HG03159 (cell line): ENCODE results near the gene AKAP5.

Source experiments
- ATAC-seq: cut with Tn5 transposase; IDR thresholded peaks from one replicate; pipeline ENCODE4 v1.9.1; 2021; ENCODE audit warnings: mild to moderate bottlenecking, moderate library complexity; ENCODE audit not compliant: unreplicated experiment

AKAP5 gene

DNA sequence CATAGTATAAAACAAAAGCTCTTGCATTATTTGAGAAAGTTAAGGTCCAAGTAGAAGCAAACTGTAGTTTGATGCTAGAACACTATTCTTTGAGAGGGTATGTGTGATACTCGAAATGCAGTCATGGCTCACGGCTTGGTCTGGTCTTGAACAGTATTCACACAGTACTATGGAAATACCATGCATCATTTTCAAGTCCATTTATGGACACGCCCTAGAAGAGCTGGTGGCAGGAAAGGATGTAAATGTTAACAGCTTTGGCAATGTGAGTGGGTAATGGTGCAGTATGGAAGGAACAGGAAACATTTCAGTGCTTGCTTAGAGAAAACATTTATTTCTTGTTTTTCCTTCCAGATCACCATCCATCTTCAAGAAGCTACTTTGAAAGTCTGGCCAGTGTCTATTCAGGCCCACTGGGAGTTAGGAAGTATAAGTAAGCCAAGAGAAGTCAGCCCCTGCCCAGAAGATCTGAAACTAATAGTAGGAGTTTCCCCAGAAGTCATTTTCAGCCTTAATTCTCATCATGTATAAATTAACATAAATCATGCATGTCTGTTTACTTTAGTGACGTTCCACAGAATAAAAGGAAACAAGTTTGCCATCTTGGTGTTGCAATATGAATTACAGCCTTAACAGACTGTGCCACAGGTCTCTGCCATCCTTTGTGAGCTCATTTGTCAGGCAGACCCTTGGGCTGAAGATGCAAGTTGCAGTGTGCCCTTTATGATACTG lies 5.7 kb upstream of the AKAP5 start:
- ATAC-seq, result no peak

DNA sequence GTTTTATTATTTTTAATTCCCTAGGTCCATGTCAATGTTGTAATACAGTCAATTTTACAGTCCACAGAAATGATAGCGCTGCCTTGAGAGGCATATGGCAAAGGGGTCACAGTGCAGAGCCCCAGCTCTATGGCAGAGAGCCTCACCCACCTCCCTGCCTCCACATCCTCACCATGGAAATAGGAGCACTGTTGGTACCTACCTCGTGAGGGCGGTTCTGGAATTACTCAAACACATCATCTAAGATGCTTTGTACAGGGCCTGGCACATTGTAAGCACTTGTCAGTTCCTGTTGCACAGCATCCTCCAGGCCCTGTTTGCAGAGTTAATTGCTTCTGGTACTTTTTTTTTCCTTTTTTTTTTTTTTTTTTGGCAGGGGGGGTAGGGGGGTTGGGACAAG lies 4.1 kb upstream of the AKAP5 start:
- no peak for ATAC-seq

DNA sequence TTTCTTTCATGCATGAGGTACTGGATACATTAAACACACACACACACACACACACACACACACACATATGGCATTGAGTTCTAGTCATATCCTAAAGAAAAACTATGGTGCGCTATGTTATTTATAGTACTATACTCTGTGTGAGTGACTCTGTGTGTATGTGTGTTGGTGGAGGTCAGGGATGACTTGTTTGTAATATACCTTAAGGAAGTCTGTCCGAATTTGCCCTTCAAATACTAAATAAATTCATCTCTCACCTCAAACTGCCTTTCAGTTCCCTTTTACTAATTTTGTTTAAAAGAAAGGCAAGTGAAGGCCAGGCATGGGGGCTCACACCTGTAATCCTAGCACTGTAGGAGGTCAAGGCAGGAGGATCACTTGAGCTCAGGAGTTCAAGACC lies 2.1 kb upstream of the AKAP5 start:
- ATAC-seq, result no peak

DNA sequence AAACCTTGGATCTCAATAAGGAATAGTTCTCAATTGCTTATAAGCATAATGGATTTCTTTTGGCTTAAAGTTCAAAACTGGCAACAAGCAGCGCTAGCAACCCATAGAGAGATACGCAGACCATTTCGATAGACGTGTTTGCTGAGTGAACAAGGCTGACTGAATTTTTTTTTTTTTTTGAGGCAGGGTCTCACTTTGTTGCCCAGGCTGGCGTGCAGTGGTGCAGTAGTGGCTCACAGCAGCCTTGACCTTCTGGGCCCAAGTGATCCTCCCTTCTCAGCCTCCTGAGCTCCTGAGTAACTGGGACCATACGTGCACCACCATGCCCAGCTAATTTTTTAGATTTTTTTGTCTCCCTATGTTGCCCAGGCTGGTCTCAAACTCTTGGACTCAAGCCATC lies 1.4 kb upstream of the AKAP5 start:
- no peak for ATAC-seq

DNA sequence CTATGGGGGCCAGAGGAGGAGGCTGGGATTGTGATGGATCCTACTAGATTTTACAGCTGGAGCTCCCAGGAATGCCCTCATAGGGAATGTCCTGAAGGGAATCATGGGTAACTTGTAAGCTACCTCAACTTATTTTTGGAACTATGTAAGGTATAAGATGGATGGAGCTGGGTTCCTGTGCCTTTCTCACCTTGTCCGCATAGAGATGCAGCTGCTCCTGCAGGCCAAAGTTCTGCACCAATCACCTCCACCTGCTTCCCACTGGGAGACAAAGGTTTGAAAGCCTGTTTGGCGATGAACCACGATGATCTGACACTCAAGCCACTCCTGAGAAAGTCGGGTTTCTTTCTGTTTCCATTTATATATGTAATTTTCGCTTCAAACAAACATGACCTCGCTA lies 648 bp upstream of the AKAP5 start:
- ATAC-seq, result no peak

DNA sequence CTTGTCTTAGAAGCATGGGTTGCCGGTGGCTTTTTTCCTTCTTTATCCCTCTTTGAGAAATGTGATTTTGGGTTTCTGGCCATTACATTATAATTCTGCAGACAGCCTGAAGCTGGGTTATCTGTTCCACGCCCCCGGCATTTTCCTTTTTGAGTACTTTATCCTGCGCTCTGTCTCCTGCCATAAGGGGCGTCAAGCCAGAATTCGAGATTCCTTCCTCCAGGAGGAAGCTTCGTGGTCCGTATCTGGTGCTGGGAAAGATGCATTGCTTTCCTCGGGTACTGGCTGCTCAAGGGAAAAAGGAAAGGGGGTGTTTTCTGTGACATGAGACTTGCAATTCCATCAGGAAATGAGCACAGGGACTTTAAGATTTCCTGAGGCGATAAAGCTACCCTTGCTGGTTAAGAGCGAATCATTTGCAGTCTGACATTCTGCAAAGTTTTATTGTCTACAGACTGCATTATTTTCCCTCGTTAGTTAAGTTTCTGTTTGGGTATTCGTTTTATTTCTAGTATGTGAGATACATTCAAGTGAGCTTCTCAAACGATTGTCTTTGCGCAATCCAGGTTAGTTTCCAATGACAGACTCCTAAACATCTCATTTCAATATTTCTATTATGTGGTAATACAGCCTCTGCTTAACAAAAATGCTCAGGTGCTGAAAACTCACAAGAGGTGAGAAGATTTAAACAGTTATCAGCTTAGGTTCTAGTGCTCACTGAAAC lies 694 bp downstream of the AKAP5 start:
- no peak for ATAC-seq

DNA sequence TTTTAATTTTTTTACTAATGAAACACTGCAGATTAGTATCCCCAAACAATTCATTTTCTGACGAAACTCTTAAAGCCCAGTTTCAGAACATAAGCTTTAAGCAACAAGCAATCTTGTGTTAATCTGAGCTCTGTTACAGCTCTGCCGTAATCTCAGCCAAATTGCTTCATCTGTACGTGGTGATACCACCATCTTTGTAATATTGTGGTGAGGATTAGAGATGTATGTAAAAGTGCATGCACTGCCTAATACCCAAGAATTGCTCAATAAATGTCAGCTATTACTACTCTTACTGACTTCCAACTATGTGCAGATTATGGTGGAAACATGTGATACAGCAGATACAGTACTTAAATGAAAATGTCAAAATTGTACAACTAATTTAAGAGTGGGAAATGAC lies 1.8 kb downstream of the AKAP5 start:
- no peak for ATAC-seq

DNA sequence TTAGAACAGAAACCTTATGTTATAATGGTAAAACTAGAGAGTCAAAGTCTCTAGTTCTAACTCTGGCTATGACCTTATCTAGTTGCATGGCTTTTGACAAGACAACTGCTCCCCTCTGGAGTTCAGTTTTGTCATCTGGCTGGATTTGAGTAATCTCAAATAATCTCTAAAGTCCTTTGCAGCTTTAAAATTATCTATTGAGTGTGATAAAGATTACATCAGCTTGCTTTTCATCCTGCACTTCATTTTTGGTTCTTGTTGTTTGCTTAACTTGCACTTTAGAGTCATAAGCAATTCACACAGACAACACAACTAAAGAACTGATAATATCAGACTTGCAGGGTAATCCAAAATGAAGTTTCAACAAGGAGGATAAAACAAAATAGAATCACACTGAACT lies 2.3 kb downstream of the AKAP5 start:
- no peak for ATAC-seq

DNA sequence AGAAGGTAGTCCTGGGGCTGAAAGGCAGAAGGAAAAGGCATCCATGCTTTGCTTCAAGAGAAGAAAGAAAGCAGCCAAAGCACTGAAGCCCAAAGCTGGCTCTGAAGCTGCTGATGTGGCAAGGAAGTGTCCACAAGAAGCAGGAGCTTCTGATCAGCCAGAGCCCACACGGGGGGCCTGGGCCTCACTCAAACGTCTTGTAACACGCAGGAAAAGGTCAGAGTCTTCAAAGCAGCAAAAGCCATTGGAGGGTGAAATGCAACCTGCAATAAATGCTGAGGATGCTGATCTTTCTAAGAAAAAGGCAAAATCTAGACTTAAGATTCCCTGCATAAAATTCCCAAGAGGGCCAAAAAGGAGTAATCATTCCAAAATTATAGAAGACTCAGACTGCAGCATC lies 3.2 kb downstream of the AKAP5 start:
- no peak for ATAC-seq

DNA sequence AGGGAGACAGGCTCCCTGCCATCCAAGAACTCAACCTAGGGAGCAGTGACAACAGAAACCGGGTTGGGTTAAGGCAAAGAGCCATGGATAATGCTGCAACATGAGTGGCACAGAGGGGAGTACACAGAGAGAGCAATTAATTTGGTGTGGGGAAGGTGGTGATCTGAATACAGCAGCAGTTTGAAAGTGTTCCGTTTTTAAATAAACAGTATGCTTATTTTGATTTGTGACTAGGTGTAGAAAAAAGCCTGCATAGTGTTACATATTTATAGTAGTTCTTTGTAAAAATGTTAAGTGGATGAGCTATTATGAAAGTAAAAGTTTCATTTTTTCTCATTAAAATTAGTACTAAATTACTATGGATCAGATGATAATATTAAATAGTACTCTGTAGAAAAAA lies 8.7 kb downstream of the AKAP5 start:
- no peak for ATAC-seq

DNA sequence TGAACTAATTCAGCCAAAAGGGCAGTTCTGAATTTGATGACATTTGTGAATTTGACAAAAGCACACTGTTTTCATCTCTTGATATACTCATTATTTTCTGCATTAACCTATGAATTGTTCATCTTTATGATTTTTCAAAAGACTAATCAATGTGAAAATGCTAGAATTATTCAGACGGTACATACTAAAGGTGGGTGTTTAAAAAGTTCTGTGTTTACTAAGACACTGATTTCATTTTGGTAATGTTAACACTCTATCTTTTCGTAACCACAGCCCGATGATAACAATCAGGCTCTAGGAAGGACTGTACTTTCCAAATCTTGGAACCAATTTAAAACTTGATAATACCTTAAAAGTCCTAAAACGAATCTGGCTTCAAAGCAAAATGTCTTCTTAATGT lies 9.4 kb downstream of the AKAP5 start:
- ATAC-seq, result no peak

DNA sequence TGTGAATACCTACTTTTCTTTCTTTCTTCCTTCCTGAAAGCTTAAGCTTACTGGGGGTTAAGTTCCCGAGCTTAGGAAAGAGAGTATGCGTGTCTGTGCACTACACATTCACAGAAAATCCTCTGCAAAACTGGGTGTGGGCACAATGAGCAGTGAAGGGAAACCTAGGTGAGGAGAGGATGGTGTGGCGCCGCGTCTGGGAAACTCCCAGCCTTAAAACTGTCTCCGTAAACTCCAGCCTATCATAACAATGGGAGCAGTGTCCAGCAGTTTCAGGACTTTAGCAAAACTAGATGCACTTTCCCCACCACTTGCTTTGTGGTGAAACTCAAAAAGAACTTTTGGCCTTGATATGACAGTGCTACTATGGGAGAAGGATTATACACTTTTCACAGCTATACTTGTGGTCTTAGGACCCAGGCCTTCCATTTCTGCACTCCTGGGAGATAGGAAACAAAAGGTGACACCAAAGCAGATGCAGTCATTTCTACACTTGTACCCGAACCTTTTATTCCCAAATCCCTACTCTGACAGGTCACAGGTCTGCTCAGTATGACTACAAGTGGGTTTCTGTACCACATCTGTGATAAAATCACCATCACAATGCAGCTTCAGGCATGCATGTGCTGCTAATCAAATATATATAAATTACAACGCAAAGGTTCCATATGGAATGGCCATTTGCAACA lies 10.4 kb downstream of the AKAP5 start:
- ATAC-seq, result no peak

DNA sequence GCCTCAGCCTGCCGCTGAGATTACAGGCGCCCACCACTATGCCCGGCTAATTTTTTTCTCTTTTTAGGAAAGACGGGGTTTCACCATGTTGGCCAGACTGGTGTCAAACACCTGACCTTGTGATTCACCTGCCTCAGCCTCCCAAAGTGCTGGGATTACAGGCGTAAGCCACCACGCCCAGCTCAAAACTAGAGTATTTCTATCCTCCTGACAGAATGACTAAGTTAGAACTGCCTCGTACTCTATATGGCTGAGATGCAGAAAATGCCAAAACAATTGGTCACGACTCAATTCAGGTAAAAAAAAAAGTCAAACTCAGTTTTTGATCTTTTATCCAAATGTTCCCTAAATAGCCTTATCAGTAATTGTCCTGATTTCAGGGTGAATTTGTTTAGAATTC lies 11.1 kb downstream of the AKAP5 start:
- no peak for ATAC-seq

DNA sequence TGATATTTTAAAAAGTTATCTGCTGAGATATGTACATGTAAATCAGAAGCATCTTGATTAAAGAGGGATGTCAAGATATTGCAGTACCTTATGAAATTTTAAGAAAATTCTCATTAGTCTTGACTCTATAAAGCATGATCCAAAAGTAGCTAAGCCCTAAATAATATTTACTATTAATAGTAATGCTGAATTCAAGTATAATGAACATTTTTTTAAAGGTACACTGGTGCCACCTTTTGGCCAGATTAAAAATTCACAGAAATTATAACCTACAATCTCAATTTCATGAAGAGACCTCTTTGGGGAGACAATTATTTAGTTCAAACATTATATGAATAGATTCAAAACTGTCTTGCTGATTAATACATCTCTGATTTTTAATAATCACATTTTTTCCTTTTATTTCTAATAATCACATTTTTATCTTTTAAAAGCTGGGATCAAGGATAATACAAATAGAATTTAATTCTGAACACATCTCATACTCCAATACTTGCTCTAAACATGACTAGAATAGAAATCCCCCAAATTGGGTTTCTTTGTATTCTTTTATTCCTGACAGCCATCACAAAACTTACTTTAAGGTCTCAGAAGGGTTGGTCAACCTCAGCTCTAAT lies 13.4 kb downstream of the AKAP5 start:
- ATAC-seq, result no peak

DNA sequence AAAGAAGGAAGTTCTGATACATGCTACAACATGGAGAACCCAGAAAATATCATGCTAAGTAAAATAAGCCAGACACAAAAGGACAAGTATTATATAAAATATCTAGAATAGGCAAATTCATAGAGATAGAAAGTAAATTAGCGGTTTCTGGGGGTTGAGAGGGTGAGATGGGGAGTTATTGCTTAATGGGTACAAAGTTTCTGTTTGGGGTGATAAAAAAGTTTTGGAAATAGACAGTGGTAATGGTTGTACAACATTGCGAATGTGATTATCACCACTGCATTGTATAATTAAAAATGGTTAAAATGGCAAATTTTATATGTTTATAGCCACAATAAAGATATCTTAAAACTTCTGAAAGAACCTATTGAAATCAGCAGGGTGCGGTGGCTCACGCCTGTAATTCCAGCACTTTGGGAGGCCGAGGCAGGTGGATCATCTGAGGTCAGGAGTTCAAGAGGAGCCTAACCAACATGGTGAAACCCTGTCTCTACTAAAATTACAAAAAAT lies 23.3 kb downstream of the AKAP5 start:
- no peak for ATAC-seq

DNA sequence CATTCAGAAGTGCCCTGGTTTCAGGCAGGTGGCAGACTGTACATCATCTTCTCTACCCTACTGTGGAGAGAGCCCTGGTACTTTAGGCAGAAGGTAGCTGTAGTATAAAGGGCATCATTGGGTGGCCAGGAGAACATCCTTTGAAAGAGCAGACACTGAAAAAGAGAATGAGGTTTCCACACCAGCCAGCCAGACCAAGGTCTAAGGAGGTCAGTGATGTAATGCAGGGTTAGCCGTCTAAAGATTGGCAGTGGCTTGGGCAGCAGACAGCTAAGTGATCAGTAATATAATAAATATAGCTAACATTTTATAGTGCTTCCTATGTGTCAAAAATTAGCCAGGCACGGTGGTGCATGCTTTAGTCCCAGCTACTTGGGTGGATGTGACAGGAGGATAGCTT lies 26.3 kb downstream of the AKAP5 start:
- no peak for ATAC-seq

DNA sequence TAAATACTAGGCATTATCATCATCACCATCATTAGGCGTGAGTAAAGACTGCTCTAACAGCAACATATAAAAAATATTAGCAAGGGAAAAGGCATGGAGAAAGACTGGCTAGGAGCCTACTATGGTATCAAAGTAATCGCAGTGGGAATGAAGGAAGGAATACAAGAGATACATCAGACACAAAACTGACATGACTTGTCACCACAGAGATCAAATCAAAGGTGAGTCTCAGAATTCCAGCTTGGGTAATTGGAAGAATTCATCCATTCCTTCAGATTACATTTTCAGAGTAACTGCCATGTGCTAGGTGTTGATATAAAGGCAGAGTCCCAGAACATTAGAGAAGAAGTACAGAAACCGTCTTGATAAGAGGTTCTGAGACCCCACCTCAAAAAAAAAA lies 28.2 kb downstream of the AKAP5 start:
- no peak for ATAC-seq

DNA sequence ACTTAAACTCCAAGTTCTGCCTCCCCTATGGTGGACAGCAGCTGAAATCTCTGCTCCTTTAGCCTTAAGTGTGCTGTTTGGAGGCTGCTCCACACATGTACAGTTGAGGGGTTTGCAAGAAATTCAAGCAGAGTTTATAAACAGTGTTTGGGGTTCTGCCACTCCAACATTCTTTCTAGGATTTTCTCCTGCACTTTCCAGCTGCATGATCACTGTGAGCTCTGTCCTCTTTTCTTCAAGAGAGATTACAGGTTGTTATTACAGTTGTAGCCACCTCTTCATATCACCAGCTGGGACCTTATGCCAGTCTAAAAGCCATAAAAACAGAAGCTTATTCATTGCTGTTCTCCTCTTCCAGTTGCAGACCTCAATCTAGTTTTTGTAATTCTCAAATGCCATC lies 30.0 kb downstream of the AKAP5 start:
- ATAC-seq, result no peak

DNA sequence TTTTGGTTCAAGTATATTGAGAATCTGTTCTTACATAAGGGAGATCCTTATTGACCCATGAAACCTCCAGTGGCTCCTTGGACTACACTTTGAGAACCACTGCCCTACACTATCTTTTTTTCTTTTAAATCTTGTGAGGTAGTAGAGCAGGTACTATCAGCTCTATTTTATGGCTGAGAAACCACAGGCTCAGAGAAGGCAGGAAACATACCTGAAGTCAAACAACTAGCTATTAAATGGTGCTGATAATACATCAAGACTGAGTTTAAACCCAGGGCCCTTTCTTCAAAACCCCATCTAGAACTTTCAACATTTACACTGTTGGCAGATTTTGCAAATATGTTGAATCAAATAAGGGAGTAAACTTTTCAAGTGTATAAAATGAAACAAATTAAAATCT lies 31.5 kb downstream of the AKAP5 start:
- no peak for ATAC-seq

DNA sequence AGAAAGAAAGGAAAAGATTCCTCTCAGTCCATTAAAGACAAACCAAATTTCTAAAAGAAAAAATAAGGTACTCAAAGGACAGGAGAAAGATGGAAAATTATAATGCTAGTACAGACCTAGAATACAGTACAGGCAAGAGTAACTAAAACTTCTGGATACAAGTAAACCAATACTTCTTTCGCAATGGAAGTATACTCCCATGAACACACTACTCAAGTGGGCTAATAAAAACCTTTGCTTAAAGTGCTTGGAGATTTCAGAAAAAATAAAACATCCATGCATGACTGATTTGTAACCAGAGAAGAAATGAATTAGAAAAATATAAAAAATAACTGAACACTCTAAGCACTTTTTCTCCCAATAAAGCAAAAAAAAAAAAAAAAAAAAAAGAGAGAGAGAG lies 34.8 kb downstream of the AKAP5 start:
- ATAC-seq, result no peak

DNA sequence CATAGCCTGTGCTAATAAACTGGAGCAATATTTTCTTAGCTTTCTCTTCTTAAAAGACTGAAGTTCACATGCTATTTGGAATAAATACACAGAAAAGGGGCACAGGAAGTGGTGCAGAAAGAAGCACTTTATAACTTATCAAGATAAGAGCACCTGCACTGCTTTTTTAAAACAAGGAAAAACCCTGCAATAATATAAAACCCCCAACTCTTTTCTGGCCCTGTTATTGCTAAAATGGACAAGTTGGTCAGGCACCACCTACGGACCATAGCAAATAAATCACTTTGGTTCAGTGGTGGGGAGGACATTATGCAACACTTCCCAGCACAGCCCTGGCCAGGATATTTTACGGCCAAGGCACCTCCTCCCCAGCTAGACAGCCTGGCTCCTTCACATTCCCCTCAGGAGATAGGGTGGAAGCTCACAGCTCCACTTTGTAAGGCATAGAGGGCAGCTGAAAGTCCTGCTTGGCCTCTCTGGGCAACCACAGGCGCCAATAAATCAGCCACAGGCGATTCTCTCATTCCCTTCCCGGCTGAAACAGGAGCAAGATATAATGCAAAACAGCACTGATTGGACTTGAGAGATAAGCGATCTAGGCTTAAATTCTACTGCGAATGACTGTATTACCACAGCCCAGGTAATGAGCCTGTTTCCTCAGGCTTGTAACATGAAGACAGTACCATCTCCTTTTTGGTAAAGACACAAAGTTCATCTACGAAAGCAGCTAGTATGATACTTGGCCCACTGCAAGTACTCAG lies 36.3 kb downstream of the AKAP5 start:
- ATAC-seq, result no peak
